K562 treated with DMSO at 1 percent for 12 hours (cell line): ENCODE measurements around the gene ANAPC2. TPM values are rescaled to one million over a fixed set of nuclear protein-coding genes. Genes with fewer than 3 reads are reported as not detected.

Source experiments
- total RNA-seq: library from RNA; unstranded; fragments of 300-600 nt; gene quantifications from 2 replicates; pipeline ENCODE4 v1.2.3, GENCODE V29; 2022; ENCODE audit not compliant: insufficient read depth

The ANAPC2 gene
- total RNA-seq: 35.8 and 51.1 TPM in 2 replicates

GRCh38 chr9:137188490-137189296, at the start of gene ANAPC2, which contains the start of gene SSNA1:
Gene ANAPC2, minus strand, starts transcription at chr9:137188560. Its CDS starts 28 bp downstream, at chr9:137188532.
Gene SSNA1, plus strand, starts transcription at chr9:137188676. Its CDS starts 51 bp downstream, at chr9:137188727.

DNA sequence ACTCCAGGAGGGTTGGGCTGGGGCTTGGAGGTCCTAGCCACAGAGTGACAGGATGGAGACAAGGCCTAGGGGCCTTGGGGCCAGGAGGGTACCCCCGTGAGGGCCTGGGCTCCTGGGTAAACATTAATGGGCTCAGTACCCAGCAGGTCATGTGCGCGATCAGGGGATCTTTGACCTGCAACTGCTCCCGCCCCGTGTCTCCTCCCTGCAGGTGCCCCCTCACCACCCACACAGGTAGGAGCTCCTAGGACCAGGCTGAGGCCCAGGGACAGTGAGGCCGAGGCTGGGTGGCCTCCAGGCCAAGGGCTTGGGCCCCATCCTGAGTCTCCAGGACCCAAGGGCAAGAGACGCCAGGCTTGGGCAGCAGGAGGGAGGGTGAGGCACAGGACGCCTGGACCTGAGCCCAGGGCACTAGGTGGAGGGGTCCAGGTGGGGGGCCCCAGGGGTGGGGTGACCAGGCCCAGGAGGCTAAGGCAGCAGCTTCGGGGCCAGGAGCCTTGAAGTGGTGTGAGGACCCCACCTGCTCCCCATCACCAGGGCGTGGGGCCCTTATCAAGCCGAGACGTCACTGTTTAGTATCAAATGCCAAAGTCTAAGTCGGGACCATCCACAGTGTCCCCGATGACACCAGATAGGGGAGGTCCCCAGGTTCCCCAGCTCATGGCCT, 42.5 kb upstream of the ANAPC2 start, which contains the start of gene SLC34A3:
Gene SLC34A3, plus strand, starts transcription at position 197 of the 667 bp plus-strand sequence. CDS start 802 bp downstream, outside the sequence.

GRCh38 chr9:137227054-137227852, 38.9 kb upstream of the ANAPC2 start, which contains the start of gene RNF224:
Gene RNF224, plus strand, starts transcription at chr9:137227502. Its CDS starts 834 bp downstream, at chr9:137228336.

GRCh38 chr9:137224830-137225694, 36.7 kb upstream of the ANAPC2 start, which contains the start of gene CYSRT1:
Gene CYSRT1, plus strand, starts transcription at chr9:137225174. Its CDS starts 448 bp downstream, at chr9:137225622.

DNA sequence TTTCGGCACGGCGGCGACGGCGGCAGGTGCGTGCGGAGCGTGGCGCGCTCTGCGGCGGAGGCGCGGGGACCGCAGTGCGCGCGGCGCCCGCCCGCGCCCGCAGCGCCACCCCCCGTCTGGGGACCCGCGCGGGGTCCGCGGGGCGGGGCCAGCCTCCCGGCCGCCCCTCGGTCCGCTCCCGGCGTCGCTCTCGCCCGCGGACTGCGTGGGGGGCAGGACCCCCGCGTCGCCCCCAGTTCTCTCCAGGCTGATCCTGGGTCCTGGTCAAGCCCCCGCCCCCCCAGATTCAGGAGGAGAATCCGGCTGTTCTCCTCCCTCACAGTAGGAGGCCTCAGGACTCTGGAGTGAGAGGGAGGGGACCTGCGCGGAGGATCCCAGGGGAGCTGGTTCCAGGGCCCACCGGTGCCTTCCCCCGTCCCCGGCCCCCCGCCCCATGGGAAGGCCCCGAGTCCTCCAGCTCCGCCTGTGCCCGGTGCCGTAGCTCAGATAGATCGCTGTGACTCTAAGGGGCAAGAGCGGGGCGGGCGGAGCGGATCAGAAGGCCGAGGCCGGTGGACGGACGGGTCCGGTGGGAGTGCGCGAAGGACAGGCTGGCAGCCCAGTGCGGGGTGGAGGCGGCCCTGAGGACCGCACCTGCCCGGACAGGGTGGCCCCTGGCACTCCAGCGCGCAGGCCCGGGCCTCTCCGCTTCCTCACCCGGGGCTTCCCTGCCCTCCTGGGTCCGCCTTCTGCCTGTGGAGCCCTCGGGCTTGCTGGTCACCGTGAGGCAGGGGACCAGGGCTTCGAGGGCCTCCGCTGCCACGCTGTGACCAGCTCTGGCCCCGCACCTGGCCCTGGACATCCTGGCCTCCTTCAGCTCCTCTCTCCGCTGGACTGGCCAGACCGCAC, 34.1 kb upstream of the ANAPC2 start, which contains the start of gene RNF208:
Gene RNF208, minus strand, starts transcription at position 51 of the 888 bp plus-strand sequence. CDS start 1,028 bp downstream, outside the sequence.

GRCh38 chr9:137205126-137206069, 17.0 kb upstream of the ANAPC2 start, which contains the start of the genes NDOR1 and TMEM203:
Gene NDOR1, plus strand, starts transcription at chr9:137205700. Its CDS starts 78 bp downstream, at chr9:137205778.
Gene TMEM203, minus strand, starts transcription at chr9:137205648. Its CDS starts 234 bp downstream, at chr9:137205414.

DNA sequence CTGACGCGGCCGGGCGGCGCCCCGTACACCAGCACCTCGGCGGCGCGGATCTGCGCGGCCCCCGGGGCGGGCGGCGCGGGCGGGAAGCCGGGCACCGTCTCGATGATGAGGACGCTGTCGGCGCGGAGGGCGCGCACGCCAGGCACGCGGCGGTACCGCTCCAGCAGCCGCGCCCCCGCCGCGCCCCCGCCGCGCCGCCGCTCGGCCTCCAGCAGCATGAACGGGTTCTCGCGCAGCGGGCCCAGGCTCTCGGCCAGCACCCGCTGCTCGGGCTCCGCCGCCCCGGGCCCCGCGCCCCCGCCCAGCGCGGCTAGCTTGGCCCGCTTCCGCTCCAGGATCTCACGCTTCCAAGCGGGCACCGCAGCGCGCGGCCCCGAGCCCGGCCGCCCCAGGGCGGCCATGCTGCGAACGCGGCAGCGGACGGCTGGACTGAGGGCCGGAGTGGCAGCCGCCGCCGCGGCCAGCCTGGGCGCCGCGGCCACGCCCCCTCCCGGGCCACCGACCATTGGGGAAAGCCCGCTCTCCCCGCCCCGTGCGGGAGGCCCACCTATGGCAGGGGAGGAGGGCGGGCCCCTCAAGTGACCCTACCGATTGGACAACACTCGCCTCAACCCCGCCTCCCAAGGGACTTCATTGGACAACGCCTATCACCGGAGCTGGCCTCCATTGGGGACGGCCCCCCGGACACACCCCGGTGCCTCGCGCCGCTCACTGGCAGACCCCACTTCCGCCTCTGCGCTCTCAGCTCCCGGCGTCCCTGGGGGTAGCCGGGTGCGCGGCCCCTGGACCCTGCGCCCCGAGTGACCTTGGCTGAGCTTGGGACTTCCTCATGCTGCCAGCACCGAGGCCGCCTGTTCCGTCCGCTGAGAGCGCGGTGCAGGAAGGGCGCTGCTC, 12.2 kb upstream of the ANAPC2 start, which contains the start of gene TPRN:
Gene TPRN, minus strand, starts transcription at position 431 of the 894 bp plus-strand sequence. Its CDS starts 30 bp downstream, at position 401.

GRCh38 chr9:137169896-137170358, 18.4 kb downstream of the ANAPC2 start, which contains the start of gene LRRC26:
Gene LRRC26, minus strand, starts transcription at chr9:137170051. Its CDS starts 108 bp downstream, at chr9:137169943.

DNA sequence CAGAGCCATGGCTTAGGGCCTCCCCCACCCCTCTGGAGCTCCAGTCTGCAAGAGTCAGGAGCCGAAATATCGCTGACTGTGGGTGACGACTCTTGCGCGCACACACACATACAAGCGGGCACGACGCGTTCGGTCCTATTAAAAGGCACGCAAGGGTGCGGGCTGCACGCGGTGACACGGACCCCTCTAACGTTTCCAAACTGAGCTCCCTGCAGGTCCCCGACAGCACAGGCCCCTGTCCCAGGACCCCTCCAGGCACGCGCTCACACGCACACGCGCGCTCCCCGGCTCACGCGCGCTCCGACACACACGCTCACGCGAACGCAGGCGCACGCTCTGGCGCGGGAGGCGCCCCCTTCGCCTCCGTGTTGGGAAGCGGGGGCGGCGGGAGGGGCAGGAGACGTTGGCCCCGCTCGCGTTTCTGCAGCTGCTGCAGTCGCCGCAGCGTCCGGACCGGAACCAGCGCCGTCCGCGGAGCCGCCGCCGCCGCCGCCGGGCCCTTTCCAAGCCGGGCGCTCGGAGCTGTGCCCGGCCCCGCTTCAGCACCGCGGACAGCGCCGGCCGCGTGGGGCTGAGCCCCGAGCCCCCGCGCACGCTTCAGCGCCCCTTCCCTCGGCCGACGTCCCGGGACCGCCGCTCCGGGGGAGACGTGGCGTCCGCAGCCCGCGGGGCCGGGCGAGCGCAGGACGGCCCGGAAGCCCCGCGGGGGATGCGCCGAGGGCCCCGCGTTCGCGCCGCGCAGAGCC, 49.5 kb downstream of the ANAPC2 start, which contains the start of gene GRIN1:
Gene GRIN1, plus strand, starts transcription at position 433 of the 746 bp plus-strand sequence. CDS start 333 bp downstream, outside the sequence.

Other genes starting within 250 kb of the ANAPC2 start
- gene FBXW5, start 243.8 kb downstream of the ANAPC2 start, total RNA-seq: 126 and 129 TPM in 2 replicates
- not detected in 2 replicates for gene C8G, start 243.3 kb downstream of the ANAPC2 start, total RNA-seq
- not detected in 2 replicates for gene LCN12, start 236.3 kb downstream of the ANAPC2 start, total RNA-seq
- 12.3 and 16.0 TPM in 2 replicates for gene PTGDS, start 211.1 kb downstream of the ANAPC2 start, total RNA-seq
- not detected in 2 replicates for gene LCNL1, start 205.6 kb downstream of the ANAPC2 start, total RNA-seq
- 91.4 and 99.8 TPM in 2 replicates for gene PAXX, start 196.1 kb downstream of the ANAPC2 start, total RNA-seq
- gene CLIC3, start 192.0 kb downstream of the ANAPC2 start, total RNA-seq: not detected in 2 replicates
- 5.4 and 10.9 TPM in 2 replicates for gene ABCA2, start 160.3 kb downstream of the ANAPC2 start, total RNA-seq
- not detected in 2 replicates for gene FUT7, start 156.5 kb downstream of the ANAPC2 start, total RNA-seq
- 1.0 and 4.3 TPM in 2 replicates for gene NPDC1, start 142.4 kb downstream of the ANAPC2 start, total RNA-seq
- not detected in 2 replicates for gene ENTPD2, start 134.5 kb downstream of the ANAPC2 start, total RNA-seq
- 17.4 and 28.8 TPM in 2 replicates for gene SAPCD2, start 118.0 kb downstream of the ANAPC2 start, total RNA-seq
- gene UAP1L1, start 111.0 kb downstream of the ANAPC2 start, total RNA-seq: 5.9 and 8.8 TPM in 2 replicates
- gene MAN1B1, start 101.6 kb downstream of the ANAPC2 start, total RNA-seq: 47.0 and 51.4 TPM in 2 replicates
- gene DPP7, start 73.8 kb downstream of the ANAPC2 start, total RNA-seq: 194 and 200 TPM in 2 replicates
- 0.85 TPM in 1 of 2 replicates, not detected in the other for gene GRIN1, start 49.4 kb downstream of the ANAPC2 start, total RNA-seq
- not detected in 2 replicates for gene LRRC26, start 18.5 kb downstream of the ANAPC2 start, total RNA-seq
- gene TMEM210, start 16.5 kb downstream of the ANAPC2 start, total RNA-seq: not detected in 2 replicates
- gene SSNA1, start 116 bp upstream of the ANAPC2 start, total RNA-seq: 138 and 226 TPM in 2 replicates
- 23.4 and 26.9 TPM in 2 replicates for gene TPRN, start 12.2 kb upstream of the ANAPC2 start, total RNA-seq
- gene TMEM203, start 17.1 kb upstream of the ANAPC2 start, total RNA-seq: 54.3 and 56.7 TPM in 2 replicates
- gene NDOR1, start 17.1 kb upstream of the ANAPC2 start, total RNA-seq: 12.6 and 31.3 TPM in 2 replicates
- gene RNF208, start 33.7 kb upstream of the ANAPC2 start, total RNA-seq: 7.4 and 10.2 TPM in 2 replicates
- 0.98 TPM in 1 of 2 replicates, not detected in the other for gene CYSRT1, start 36.6 kb upstream of the ANAPC2 start, total RNA-seq
- gene RNF224, start 38.9 kb upstream of the ANAPC2 start, total RNA-seq: not detected in 2 replicates
- gene SLC34A3, start 42.3 kb upstream of the ANAPC2 start, total RNA-seq: not detected in 2 replicates
- 804 and 847 TPM in 2 replicates for gene TUBB4B, start 52.7 kb upstream of the ANAPC2 start, total RNA-seq
- not detected in 2 replicates for gene STPG3, start 62.7 kb upstream of the ANAPC2 start, total RNA-seq
- 77.5 and 88.0 TPM in 2 replicates for gene NELFB, start 66.8 kb upstream of the ANAPC2 start, total RNA-seq
- 52.4 and 66.1 TPM in 2 replicates for gene TOR4A, start 89.2 kb upstream of the ANAPC2 start, total RNA-seq
- 15.8 and 25.4 TPM in 2 replicates for gene NRARP, start 113.7 kb upstream of the ANAPC2 start, total RNA-seq
- gene EXD3, start 234.6 kb upstream of the ANAPC2 start, total RNA-seq: 10.2 and 10.6 TPM in 2 replicates
- 1.6 TPM in 2 replicates for gene NOXA1, start 234.8 kb upstream of the ANAPC2 start, total RNA-seq